HG03457 (cell line): ENCODE results near the gene PLCD4.
A peak's percentile ranks its signal among the peaks of the same experiment; 100 is the strongest.

Source experiments
- ATAC-seq: cut with Tn5 transposase; IDR thresholded peaks from one replicate; pipeline ENCODE4 v1.9.1; 2021; ENCODE audit warnings: moderate number of reproducible peaks; ENCODE audit not compliant: unreplicated experiment

The PLCD4 gene

DNA sequence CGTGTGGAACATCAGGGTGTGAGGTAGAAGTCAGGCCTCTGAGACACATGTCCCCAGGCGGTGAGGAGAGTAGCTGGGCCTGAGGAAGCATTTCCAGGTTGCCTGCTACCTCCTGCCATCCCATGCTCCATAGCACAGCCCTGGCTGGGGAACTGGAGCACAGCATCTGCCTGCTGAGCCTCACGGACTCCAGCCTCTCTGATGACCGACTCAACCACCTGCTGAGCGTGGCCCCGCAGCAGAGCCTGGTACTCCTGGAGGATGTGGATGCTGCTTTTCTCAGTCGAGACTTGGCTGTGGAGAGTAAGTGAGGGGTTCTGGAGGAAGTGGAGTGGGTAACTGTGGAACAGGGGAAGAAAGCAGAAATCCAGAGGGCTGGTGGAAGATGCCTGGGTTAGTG, 54.7 kb downstream of the PLCD4 start:
- ATAC-seq: no peak

- ATAC-seq: no peak
Observed at GRCh38 chr2:218662827-218663226, 55.1 kb downstream of the PLCD4 start.

DNA sequence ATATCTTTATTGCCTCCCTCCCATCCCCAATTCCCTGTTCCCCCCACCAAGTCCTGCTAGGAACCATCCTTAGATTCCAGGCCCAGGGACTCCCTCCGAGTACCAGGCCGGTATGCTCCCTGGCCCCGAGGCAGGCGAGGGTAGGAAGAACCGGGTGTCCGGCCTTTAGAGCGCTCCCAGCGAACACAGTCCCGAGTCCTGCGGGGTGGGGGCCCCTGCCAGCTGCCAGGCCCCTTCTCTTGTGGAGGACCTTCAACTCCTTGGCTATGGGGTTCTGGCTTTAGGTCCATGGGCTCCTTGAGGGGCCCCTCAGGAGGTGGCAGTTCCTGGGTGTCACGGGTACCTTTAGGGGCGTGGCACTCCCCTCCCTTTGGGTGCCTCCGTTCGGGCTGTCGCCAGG, 56.2 kb downstream of the PLCD4 start:
- no peak for ATAC-seq

- no peak for ATAC-seq
Observed at GRCh38 chr2:218664653-218665052, 57.0 kb downstream of the PLCD4 start.

DNA sequence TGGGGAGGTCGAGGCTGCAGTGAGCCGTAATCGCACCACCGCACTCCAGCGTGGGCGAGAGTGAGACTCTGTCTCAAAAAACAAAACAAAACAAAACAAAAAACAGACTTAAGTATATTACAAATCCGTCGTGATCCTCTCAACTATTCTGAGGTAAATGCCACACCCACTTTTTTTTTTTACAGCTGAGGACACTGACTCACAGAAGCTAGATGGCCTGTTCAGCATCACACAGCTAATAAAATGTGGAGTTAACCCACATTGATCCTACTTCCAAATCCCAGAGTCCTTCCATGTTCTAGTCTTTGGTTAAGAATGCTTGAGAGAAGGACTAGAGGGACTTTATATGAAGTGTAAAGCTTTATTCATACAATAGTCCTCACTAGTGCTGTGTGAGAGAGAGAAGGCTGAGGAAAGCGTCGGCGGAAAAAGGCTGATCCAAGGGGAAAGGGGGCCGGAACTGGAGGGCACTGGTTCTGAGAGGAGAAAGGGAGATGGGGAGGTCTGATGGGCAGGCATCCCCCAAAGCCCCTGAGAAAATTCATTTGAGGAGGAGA, 63.5 kb downstream of the PLCD4 start:
- no peak for ATAC-seq

- ATAC-seq: peak; percentile 95
Observed at GRCh38 chr2:218671654-218672566, 64.2 kb downstream of the PLCD4 start, which contains the start of the genes RNF25 and STK36. TSS of gene RNF25 (minus strand) at chr2:218672002. CDS start at chr2:218671970, 32 bp downstream. TSS of gene STK36 (plus strand) at chr2:218672086. CDS start at chr2:218672830, 744 bp downstream.

GRCh38 chr2:218679119-218679518, 71.4 kb downstream of the PLCD4 start:
- no peak for ATAC-seq

GRCh38 chr2:218680061-218680460, 72.4 kb downstream of the PLCD4 start:
- ATAC-seq: no peak
